GM12878 (cell line): ENCODE results near the gene SYNDIG1. TPM values are rescaled to one million over a fixed set of nuclear protein-coding genes. Genes with fewer than 3 reads are reported as not detected.

ENCODE experiments used
- ATAC-seq: fragments of 200-7000 bp; cut with Tn5 transposase; 3 replicates; pipeline ENCODE4 v1.9.1; 2020; ENCODE audit warnings: mild to moderate bottlenecking, moderate library complexity
- BruUV-seq: library from RNA; stranded (reverse); fragments of 400-500 nt; replicated peaks from 2 replicates; lab custom pipeline; 2021; lab: Mats Ljungman, UMichigan
- CTCF ChIA-PET: fragments of 300-600 bp; sonication (Branson Sonifier 250); formaldehyde crosslinking; extraction: SDS; loops from one replicate; lab custom pipeline; 2021; ENCODE audit warnings: inconsistent platforms; lab: Yijun Ruan, JAX
- POLR2A ChIA-PET: fragments of 350-600 bp; formaldehyde crosslinking; extraction: SDS; loops from one replicate; lab custom pipeline; 2021; ENCODE audit warnings: inconsistent platforms; lab: Charles Lee
- RAD21 ChIA-PET: fragments of 300-600 bp; sonication (Branson Sonifier 250); formaldehyde crosslinking; loops from one replicate; lab custom pipeline; 2023; ENCODE audit warnings: antibody characterized with exemption; ENCODE audit not compliant: unreplicated experiment; lab: Charles Lee
- SMC1A ChIA-PET: fragments of 300-600 bp; sonication (Branson Sonifier 250); formaldehyde crosslinking; loops from one replicate; lab custom pipeline; 2023; ENCODE audit not compliant: unreplicated experiment, uncharacterized antibody; lab: Charles Lee
- DNase-seq: peaks from one replicate; pipeline ENCODE4 v3.0.0-alpha.2; 2011; ENCODE audit warnings: low read depth, low spot score
- FAIRE-seq: peaks from 3 replicates; lab custom pipeline; 2011; peaks lifted over from hg19 to GRCh38; lab: Jason Lieb, UNC
- H2AFZ ChIP-seq: 2 replicates; pipeline ENCODE4 v1.6.0; 2011; ENCODE audit warnings: low read depth, low read length, control low read depth; ENCODE audit not compliant: control insufficient read depth
- H3K27ac ChIP-seq: 2 replicates; pipeline ENCODE4 v1.5.1; 2011; ENCODE audit warnings: control low read depth; ENCODE audit not compliant: control insufficient read depth, insufficient read depth
- H3K27me3 ChIP-seq, 2 experiments: replicated peaks in 1 of 2; 2 replicates each; pipeline versions ENCODE4 v1.6.0 to v1.6.1; 2011; ENCODE audit warnings: low read length in 1 of 2; ENCODE audit not compliant: control insufficient read depth in 2 of 2, insufficient read depth in 2 of 2
- H3K36me3 ChIP-seq, 2 experiments: 2 replicates each; pipeline ENCODE4 v1.5.1; 2011; ENCODE audit warnings: low read length in 1 of 2; ENCODE audit not compliant: control insufficient read depth in 2 of 2, insufficient read depth in 2 of 2
- H3K4me1 ChIP-seq: 2 replicates; pipeline ENCODE4 v1.6.1; 2011; ENCODE audit warnings: mild to moderate bottlenecking, low read length, moderate library complexity, mixed read lengths; ENCODE audit not compliant: control insufficient read depth, insufficient read depth
- H3K4me2 ChIP-seq: 2 replicates; pipeline ENCODE4 v1.6.0; 2011; ENCODE audit warnings: control low read depth; ENCODE audit not compliant: control insufficient read depth, insufficient read depth
- H3K4me3 ChIP-seq: fragments of 200-600 bp; sonication (generic); 2 replicates; pipeline ENCODE4 v1.5.1; 2016
- H3K79me2 ChIP-seq: 2 replicates; pipeline ENCODE4 v1.6.0; 2011; ENCODE audit warnings: low read length; ENCODE audit not compliant: control insufficient read depth, insufficient read depth
- H3K9ac ChIP-seq: 2 replicates; pipeline ENCODE4 v1.8.0; 2011; ENCODE audit warnings: low read length, control low read depth, mixed read lengths; ENCODE audit not compliant: control insufficient read depth, insufficient read depth
- H3K9me3 ChIP-seq: replicated peaks from 3 replicates; pipeline ENCODE4 v1.5.1; 2011; ENCODE audit warnings: mild to moderate bottlenecking, low read length; ENCODE audit not compliant: control insufficient read depth, insufficient read depth
- H4K20me1 ChIP-seq: 2 replicates; pipeline ENCODE4 v1.6.0; 2011; ENCODE audit not compliant: control insufficient read depth, insufficient read depth
- CBX3 ChIP-seq: fragments of 200-600 bp; sonication (generic); IDR thresholded peaks from 2 replicates; pipeline ENCODE4 v1.6.1; 2016; ENCODE audit warnings: low read depth, borderline replicate concordance
- DPF2 ChIP-seq: fragments of 450-650 bp; IDR thresholded peaks from 2 replicates; pipeline ENCODE4 v1.6.1; 2017; ENCODE audit warnings: mild to moderate bottlenecking
- ESRRA ChIP-seq: IDR thresholded peaks from 2 replicates; pipeline ENCODE4 v1.6.1; 2012; ENCODE audit warnings: mild to moderate bottlenecking, low read length, improper control_type of control experiment
- FOXK2 ChIP-seq: fragments of 450-650 bp; IDR thresholded peaks from 2 replicates; pipeline ENCODE4 v1.6.1; 2017; ENCODE audit warnings: mild to moderate bottlenecking, moderate library complexity
- GABPA ChIP-seq: IDR thresholded peaks from 2 replicates; pipeline ENCODE4 v1.6.1; 2014; ENCODE audit warnings: antibody characterized with exemption, low read depth, mild to moderate bottlenecking, inconsistent platforms
- HDAC6 ChIP-seq: fragments of 200-600 bp; sonication (generic); IDR thresholded peaks from one replicate; pipeline ENCODE4 v1.8.0; 2017; ENCODE audit warnings: antibody characterized with exemption; ENCODE audit not compliant: unreplicated experiment
- NR2C2 ChIP-seq: IDR thresholded peaks from 2 replicates; pipeline ENCODE4 v1.6.1; 2011; ENCODE audit warnings: borderline replicate concordance, low read depth; ENCODE audit not compliant: control insufficient read depth, insufficient read length
- POLR2AphosphoS2 ChIP-seq: IDR thresholded peaks from 2 replicates; pipeline ENCODE4 v1.6.1; 2011; ENCODE audit warnings: low read depth, mild to moderate bottlenecking, low read length, improper control_type of control experiment, moderate library complexity
- POLR2AphosphoS5 ChIP-seq: IDR thresholded peaks from 2 replicates; pipeline ENCODE4 v1.6.1; 2011; ENCODE audit warnings: mild to moderate bottlenecking, low read length, inconsistent platforms
- SMARCA5 ChIP-seq: fragments of 450-650 bp; IDR thresholded peaks from 2 replicates; pipeline ENCODE4 v1.6.1; 2017; ENCODE audit warnings: mild to moderate bottlenecking
- SPI1 ChIP-seq: IDR thresholded peaks from 2 replicates; pipeline ENCODE4 v1.6.1; 2011; ENCODE audit warnings: low read depth, mild to moderate bottlenecking, low read length, moderate library complexity, borderline replicate concordance; ENCODE audit not compliant: insufficient read depth
- ZBED1 ChIP-seq: IDR thresholded peaks from 2 replicates; pipeline ENCODE4 v1.6.1; 2016; ENCODE audit warnings: borderline replicate concordance
- ZNF384 ChIP-seq: IDR thresholded peaks from 2 replicates; pipeline ENCODE4 v1.6.1; 2012; ENCODE audit warnings: low read depth, mild to moderate bottlenecking, low read length, improper control_type of control experiment, borderline replicate concordance
- ZSCAN29 ChIP-seq: fragments of 450-650 bp; IDR thresholded peaks from 2 replicates; pipeline ENCODE4 v1.6.1; 2017; ENCODE audit warnings: mild to moderate bottlenecking, moderate library complexity
- WGBS: methylation state at CpG from one replicate; pipeline ENCODE4 v1.1.6; 2016; ENCODE audit warnings: low lambda C conversion rate; ENCODE audit not compliant: insufficient replicate concordance, insufficient coverage; ENCODE audit errors: missing lambda C conversion rate; 5-methylcytosine and 5-hydroxymethylcytosine counted together
- in situ Hi-C: fragments of 300-500 bp; cut with MboI; formaldehyde crosslinking; loops from 9 replicates; pipeline ENCODE4 v1.14.3; 2018; ENCODE audit warnings: mixed read lengths
- intact Hi-C: fragments of 100-400 bp; cut with micrococcal nuclease; formaldehyde crosslinking; loops from one replicate; pipeline ENCODE4 v1.14.2; 2022; ENCODE audit not compliant: unreplicated experiment
- polyA plus RNA-seq, 11 experiments: library from polyadenylated mRNA; depleted of rRNA in 4 of 11; unstranded in 6 of 11; stranded (reverse) in 5 of 11; fragments of >200 nt; fragmentation: Nextera tagmentation in 4 of 11; fragmentation: Illumina TruSeq in 1 of 11; extraction: Ambion mirVana in 4 of 11; extraction: Trizol in 1 of 11; gene quantifications; 1 replicate in 1 of 11; 2 replicates in 10 of 11; pipeline versions ENCODE4 v1.2.1 to v1.2.3, GENCODE V29; 2011 to 2016; ENCODE audit warnings: inconsistent platforms in 2 of 11, missing spikeins in 2 of 11, low read depth in 1 of 11
- total RNA-seq, 4 experiments: library from RNA; depleted of rRNA in 3 of 4; stranded (reverse); fragments of >200 nt in 3 of 4; fragmentation: Illumina TruSeq in 1 of 4; extraction: Trizol in 1 of 4; gene quantifications; 2 replicates each; pipeline versions ENCODE4 v1.2.1 to v1.2.3, GENCODE V29; 2013 to 2021
- TF ChIP-seq, protein P1 (sequence below): fragments of 450-650 bp; IDR thresholded peaks from 2 replicates; pipeline ENCODE4 v1.6.1; 2018; ENCODE audit warnings: borderline replicate concordance, mild to moderate bottlenecking; ENCODE audit not compliant: partially characterized antibody
- TF ChIP-seq, protein P2 (sequence below): IDR thresholded peaks from 2 replicates; pipeline ENCODE4 v1.6.1; 2011; ENCODE audit warnings: low read depth, mild to moderate bottlenecking, low read length, moderate library complexity, borderline replicate concordance; ENCODE audit errors: extremely low read depth
- TF ChIP-seq, protein P3 (sequence below): fragments of 450-650 bp; IDR thresholded peaks from 2 replicates; pipeline ENCODE4 v1.6.1; 2016; ENCODE audit warnings: mild to moderate bottlenecking, moderate library complexity, borderline replicate concordance
- TF ChIP-seq, protein P4 (sequence below): fragments of 450-650 bp; IDR thresholded peaks from 2 replicates; pipeline ENCODE4 v1.6.1; 2017; ENCODE audit warnings: mild to moderate bottlenecking

The SYNDIG1 gene
- total and polyA plus RNA-seq, 10 of the 15 experiments (the other 5 are each of a cell fraction or from before 2014, with no cell fraction given): not detected

DNA sequence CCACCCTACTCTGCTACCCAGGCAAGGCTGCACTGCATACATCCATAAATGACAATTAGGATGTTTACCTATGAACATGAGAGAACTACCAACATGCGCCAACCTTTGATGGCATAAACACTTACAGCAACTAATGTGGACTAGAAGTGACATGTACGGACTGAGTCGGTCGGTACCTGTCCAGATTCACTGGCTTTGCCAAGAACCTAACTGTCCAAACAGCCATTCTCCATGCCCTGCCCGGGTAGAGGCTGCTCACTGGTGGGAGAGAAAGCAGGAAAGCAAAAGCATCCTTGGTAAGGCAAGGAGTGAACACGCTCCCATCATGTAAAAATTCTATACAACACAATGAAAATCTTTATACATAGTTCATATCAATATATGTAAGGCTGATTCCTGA is 30.0 kb downstream of the SYNDIG1 start:
- SMC1A ChIA-PET: no interaction called here
- no peaks in the 10 kb centered on the region for H3K36me3 ChIP-seq

More for the DNA sequence above, 30.0 kb downstream of the SYNDIG1 start:
- Histone ChIP-seq H3K4me1 (no peaks in the 10 kb centered on the region; the same call in 1 of the 2 replicates), H3K27ac (no peak overlapping the region), H3K9me3 (no peaks in the 10 kb centered on the region), H2AFZ (no peak overlapping the region), H3K4me2 (no peak overlapping the region), H3K27me3 (no peaks in the 10 kb centered on the region), H4K20me1 (no peaks in the 10 kb centered on the region), H3K9ac (no peak overlapping the region), H3K79me2 (no peaks in the 10 kb centered on the region), H3K4me3 (no peak overlapping the region)
- ChIA-PET CTCF (no interaction called here), RAD21 (no interaction called here), POLR2A (no interaction called here)
- TF ChIP-seq ZNF384 (no peak), ZBED1 (no peak), NR2C2 (no peak), POLR2AphosphoS5 (no peak), ZSCAN29 (no peak), HDAC6 (no peak), SPI1 (no peak), SMARCA5 (no peak), POLR2AphosphoS2 (no peak), ESRRA (no peak), CBX3 (no peak), FOXK2 (no peak), DPF2 (no peak), GABPA (no peak)
- TF ChIP-seq, protein P1, sequence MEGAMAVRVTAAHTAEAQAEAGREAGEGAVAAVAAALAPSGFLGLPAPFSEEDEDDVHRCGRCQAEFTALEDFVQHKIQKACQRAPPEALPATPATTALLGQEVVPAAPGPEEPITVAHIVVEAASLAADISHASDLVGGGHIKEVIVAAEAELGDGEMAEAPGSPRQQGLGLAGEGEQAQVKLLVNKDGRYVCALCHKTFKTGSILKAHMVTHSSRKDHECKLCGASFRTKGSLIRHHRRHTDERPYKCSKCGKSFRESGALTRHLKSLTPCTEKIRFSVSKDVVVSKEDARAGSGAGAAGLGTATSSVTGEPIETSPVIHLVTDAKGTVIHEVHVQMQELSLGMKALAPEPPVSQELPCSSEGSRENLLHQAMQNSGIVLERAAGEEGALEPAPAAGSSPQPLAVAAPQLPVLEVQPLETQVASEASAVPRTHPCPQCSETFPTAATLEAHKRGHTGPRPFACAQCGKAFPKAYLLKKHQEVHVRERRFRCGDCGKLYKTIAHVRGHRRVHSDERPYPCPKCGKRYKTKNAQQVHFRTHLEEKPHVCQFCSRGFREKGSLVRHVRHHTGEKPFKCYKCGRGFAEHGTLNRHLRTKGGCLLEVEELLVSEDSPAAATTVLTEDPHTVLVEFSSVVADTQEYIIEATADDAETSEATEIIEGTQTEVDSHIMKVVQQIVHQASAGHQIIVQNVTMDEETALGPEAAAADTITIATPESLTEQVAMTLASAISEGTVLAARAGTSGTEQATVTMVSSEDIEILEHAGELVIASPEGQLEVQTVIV: no peak
- TF ChIP-seq, protein P2, sequence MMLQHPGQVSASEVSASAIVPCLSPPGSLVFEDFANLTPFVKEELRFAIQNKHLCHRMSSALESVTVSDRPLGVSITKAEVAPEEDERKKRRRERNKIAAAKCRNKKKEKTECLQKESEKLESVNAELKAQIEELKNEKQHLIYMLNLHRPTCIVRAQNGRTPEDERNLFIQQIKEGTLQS: no peak
- TF ChIP-seq, protein P3, sequence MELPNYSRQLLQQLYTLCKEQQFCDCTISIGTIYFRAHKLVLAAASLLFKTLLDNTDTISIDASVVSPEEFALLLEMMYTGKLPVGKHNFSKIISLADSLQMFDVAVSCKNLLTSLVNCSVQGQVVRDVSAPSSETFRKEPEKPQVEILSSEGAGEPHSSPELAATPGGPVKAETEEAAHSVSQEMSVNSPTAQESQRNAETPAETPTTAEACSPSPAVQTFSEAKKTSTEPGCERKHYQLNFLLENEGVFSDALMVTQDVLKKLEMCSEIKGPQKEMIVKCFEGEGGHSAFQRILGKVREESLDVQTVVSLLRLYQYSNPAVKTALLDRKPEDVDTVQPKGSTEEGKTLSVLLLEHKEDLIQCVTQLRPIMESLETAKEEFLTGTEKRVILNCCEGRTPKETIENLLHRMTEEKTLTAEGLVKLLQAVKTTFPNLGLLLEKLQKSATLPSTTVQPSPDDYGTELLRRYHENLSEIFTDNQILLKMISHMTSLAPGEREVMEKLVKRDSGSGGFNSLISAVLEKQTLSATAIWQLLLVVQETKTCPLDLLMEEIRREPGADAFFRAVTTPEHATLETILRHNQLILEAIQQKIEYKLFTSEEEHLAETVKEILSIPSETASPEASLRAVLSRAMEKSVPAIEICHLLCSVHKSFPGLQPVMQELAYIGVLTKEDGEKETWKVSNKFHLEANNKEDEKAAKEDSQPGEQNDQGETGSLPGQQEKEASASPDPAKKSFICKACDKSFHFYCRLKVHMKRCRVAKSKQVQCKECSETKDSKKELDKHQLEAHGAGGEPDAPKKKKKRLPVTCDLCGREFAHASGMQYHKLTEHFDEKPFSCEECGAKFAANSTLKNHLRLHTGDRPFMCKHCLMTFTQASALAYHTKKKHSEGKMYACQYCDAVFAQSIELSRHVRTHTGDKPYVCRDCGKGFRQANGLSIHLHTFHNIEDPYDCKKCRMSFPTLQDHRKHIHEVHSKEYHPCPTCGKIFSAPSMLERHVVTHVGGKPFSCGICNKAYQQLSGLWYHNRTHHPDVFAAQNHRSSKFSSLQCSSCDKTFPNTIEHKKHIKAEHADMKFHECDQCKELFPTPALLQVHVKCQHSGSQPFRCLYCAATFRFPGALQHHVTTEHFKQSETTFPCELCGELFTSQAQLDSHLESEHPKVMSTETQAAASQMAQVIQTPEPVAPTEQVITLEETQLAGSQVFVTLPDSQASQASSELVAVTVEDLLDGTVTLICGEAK: no peak
- TF ChIP-seq, protein P4, sequence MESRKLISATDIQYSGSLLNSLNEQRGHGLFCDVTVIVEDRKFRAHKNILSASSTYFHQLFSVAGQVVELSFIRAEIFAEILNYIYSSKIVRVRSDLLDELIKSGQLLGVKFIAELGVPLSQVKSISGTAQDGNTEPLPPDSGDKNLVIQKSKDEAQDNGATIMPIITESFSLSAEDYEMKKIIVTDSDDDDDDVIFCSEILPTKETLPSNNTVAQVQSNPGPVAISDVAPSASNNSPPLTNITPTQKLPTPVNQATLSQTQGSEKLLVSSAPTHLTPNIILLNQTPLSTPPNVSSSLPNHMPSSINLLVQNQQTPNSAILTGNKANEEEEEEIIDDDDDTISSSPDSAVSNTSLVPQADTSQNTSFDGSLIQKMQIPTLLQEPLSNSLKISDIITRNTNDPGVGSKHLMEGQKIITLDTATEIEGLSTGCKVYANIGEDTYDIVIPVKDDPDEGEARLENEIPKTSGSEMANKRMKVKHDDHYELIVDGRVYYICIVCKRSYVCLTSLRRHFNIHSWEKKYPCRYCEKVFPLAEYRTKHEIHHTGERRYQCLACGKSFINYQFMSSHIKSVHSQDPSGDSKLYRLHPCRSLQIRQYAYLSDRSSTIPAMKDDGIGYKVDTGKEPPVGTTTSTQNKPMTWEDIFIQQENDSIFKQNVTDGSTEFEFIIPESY: no peak
- intact Hi-C loops: no loop called here
- WGBS: 45% methylated on average over 6 of the region's 6 CpGs
- DNase-seq: no peak
- ATAC-seq: no peak
- FAIRE-seq: no peak
- BruUV-seq: no TSS peak
- in situ Hi-C loops: no loop called here
